SK-N-SH (cell line): ENCODE measurements around the gene KCNMB3. TPM values are rescaled to one million over a fixed set of nuclear protein-coding genes. Genes with fewer than 3 reads are reported as not detected.

Experiments
- CTCF ChIA-PET: fragments of 300-600, 350-600 bp; formaldehyde crosslinking; extraction: SDS; loops from one replicate; lab custom pipeline; 2021; lab: Yijun Ruan, JAX
- POLR2A ChIA-PET: fragments of 350-600 bp; sonication (Branson Sonifier 250); formaldehyde crosslinking; extraction: SDS; loops from one replicate; lab custom pipeline; 2020; ENCODE audit warnings: antibody characterized with exemption, inconsistent platforms; lab: Yijun Ruan, JAX
- DNase-seq: peaks from one replicate; pipeline ENCODE4 v3.0.0; 2012
- H2AFZ ChIP-seq: fragments of 200-600 bp; sonication (generic); 2 replicates; pipeline ENCODE4 v1.8.1; 2016; ENCODE audit warnings: antibody characterized with exemption, mild to moderate bottlenecking, low read depth
- H3F3A ChIP-seq: fragments of 200-600 bp; sonication (generic); replicated peaks from 2 replicates; pipeline ENCODE3; 2016; ENCODE audit warnings: antibody characterized with exemption, mild to moderate bottlenecking; ENCODE audit not compliant: insufficient read depth
- H3K27ac ChIP-seq, 2 experiments: fragments of 200-500 bp in 1 of 2; fragments of 200-600 bp in 1 of 2; sonication (Bioruptor generic) in 1 of 2; sonication (generic), shearing (Covaris generic) in 1 of 2; 2 replicates each; pipeline versions ENCODE4 v1.5.1 to v1.6.1; 2014 to 2016; ENCODE audit warnings: low read depth in 2 of 2, inconsistent platforms in 1 of 2, low read length in 1 of 2, mild to moderate bottlenecking in 1 of 2, mixed read lengths in 1 of 2
- H3K27me3 ChIP-seq: fragments of 200-600 bp; sonication (generic), shearing (Covaris generic); 2 replicates; pipeline ENCODE4 v1.6.1; 2016; ENCODE audit warnings: mixed run types; ENCODE audit not compliant: insufficient read depth
- H3K36me3 ChIP-seq, 2 experiments: fragments of 200-500 bp in 1 of 2; fragments of 200-600 bp in 1 of 2; sonication (Bioruptor generic) in 1 of 2; sonication (generic) in 1 of 2; replicated peaks in 1 of 2; 2 replicates each; pipeline versions ENCODE3 to v1.5.1; 2014 to 2016; ENCODE audit warnings: low read length in 1 of 2, mild to moderate bottlenecking in 1 of 2; ENCODE audit not compliant: insufficient read depth in 2 of 2, control insufficient read depth in 1 of 2
- H3K4me1 ChIP-seq, 2 experiments: fragments of 200-500 bp in 1 of 2; fragments of 200-600 bp in 1 of 2; sonication (Bioruptor generic) in 1 of 2; sonication (generic), shearing (Covaris generic) in 1 of 2; 2 replicates each; pipeline versions ENCODE4 v1.5.1 to v1.6.1; 2014 to 2016; ENCODE audit warnings: low read depth in 1 of 2, low read length in 1 of 2, mixed run types in 1 of 2; ENCODE audit not compliant: insufficient read depth in 2 of 2, control insufficient read depth in 1 of 2
- H3K4me2 ChIP-seq: fragments of 200-600 bp; sonication (generic), shearing (Covaris generic); 2 replicates; pipeline ENCODE4 v1.6.1; 2017; ENCODE audit warnings: mixed run types
- H3K4me3 ChIP-seq, 2 experiments: fragments of 200-500 bp in 1 of 2; fragments of 200-600 bp in 1 of 2; sonication (Bioruptor generic) in 1 of 2; sonication (generic), shearing (Covaris generic) in 1 of 2; 2 replicates each; pipeline versions ENCODE4 v1.5.1 to v1.8.1; 2014 to 2016; ENCODE audit warnings: low read depth in 2 of 2, inconsistent platforms in 1 of 2, low read length in 1 of 2, mild to moderate bottlenecking in 1 of 2, mixed read lengths in 1 of 2, moderate library complexity in 1 of 2
- H3K79me2 ChIP-seq: fragments of 200-600 bp; sonication (generic); 2 replicates; pipeline ENCODE4 v1.8.1; 2017; ENCODE audit warnings: mild to moderate bottlenecking; ENCODE audit not compliant: insufficient read depth
- H3K9ac ChIP-seq: fragments of 200-600 bp; sonication (generic); 2 replicates; pipeline ENCODE4 v1.6.1; 2017; ENCODE audit warnings: mixed run types
- H3K9me2 ChIP-seq: fragments of 200-600 bp; sonication (generic); 2 replicates; pipeline ENCODE4 v1.6.1; 2017; ENCODE audit warnings: mixed run types
- H3K9me3 ChIP-seq: fragments of 200-600 bp; sonication (generic); 2 replicates; pipeline ENCODE4 v1.6.1; 2017; ENCODE audit warnings: mixed run types, mild to moderate bottlenecking, moderate library complexity
- H4K20me1 ChIP-seq: fragments of 200-600 bp; sonication (generic); 2 replicates; pipeline ENCODE4 v1.6.1; 2017; ENCODE audit warnings: mild to moderate bottlenecking, mixed run types; ENCODE audit not compliant: insufficient read depth
- CHD2 ChIP-seq: fragments of 150-350 bp; IDR thresholded peaks from 2 replicates; pipeline ENCODE4 v1.6.1; 2018; ENCODE audit warnings: low read length; ENCODE audit not compliant: partially characterized antibody
- ELF1 ChIP-seq: IDR thresholded peaks from 2 replicates; pipeline ENCODE4 v1.4.0; 2012
- EP300 ChIP-seq, 2 experiments: IDR thresholded peaks; 2 replicates each; pipeline versions ENCODE4 v1.4.0 to v1.6.1; 2012; ENCODE audit warnings: borderline replicate concordance in 1 of 2, low read depth in 1 of 2, low read length in 1 of 2
- FOSL2 ChIP-seq: IDR thresholded peaks from 2 replicates; pipeline ENCODE4 v1.4.0; 2012; ENCODE audit warnings: low read depth, mild to moderate bottlenecking, moderate library complexity, borderline replicate concordance
- FOXJ3 ChIP-seq: sonication (generic); formaldehyde crosslinking; IDR thresholded peaks from 2 replicates; pipeline ENCODE4 v1.5.1; 2020; ENCODE audit warnings: mild to moderate bottlenecking, missing genetic modification reagents
- FOXM1 ChIP-seq: IDR thresholded peaks from 2 replicates; pipeline ENCODE4 v1.4.0; 2012; ENCODE audit warnings: low read depth, mild to moderate bottlenecking
- GATA2 ChIP-seq: sonication (generic); formaldehyde crosslinking; IDR thresholded peaks from 2 replicates; pipeline ENCODE4 v1.5.0; 2020; ENCODE audit warnings: mild to moderate bottlenecking, missing genetic modification reagents
- JUND ChIP-seq: IDR thresholded peaks from 2 replicates; pipeline ENCODE4 v1.4.0; 2012
- MAX ChIP-seq: IDR thresholded peaks from 2 replicates; pipeline ENCODE4 v1.4.0; 2012; ENCODE audit warnings: low read depth
- MXI1 ChIP-seq: IDR thresholded peaks from 2 replicates; pipeline ENCODE4 v1.6.1; 2012; ENCODE audit warnings: mild to moderate bottlenecking, low read depth, low read length, improper control_type of control experiment
- NFIC ChIP-seq: IDR thresholded peaks from 2 replicates; pipeline ENCODE4 v1.4.0; 2012; ENCODE audit warnings: borderline replicate concordance
- NRF1 ChIP-seq: IDR thresholded peaks from 2 replicates; pipeline ENCODE4 v1.6.1; 2012; ENCODE audit warnings: low read depth, mild to moderate bottlenecking, low read length
- PBX3 ChIP-seq: IDR thresholded peaks from 2 replicates; pipeline ENCODE4; 2012
- POLR2AphosphoS5 ChIP-seq: IDR thresholded peaks from 2 replicates; pipeline ENCODE4 v1.6.1; 2012; ENCODE audit warnings: low read depth, low read length
- RAD21 ChIP-seq: IDR thresholded peaks from 2 replicates; pipeline ENCODE4 v1.6.1; 2012; ENCODE audit warnings: mild to moderate bottlenecking, low read length
- SIN3A ChIP-seq: IDR thresholded peaks from 2 replicates; pipeline ENCODE4 v1.6.1; 2012; ENCODE audit warnings: low read depth, mild to moderate bottlenecking, low read length, moderate library complexity, borderline replicate concordance
- SMC3 ChIP-seq: IDR thresholded peaks from 2 replicates; pipeline ENCODE4 v1.6.1; 2012; ENCODE audit warnings: low read depth, low read length, improper control_type of control experiment
- TAF1 ChIP-seq: IDR thresholded peaks from 2 replicates; pipeline ENCODE4 v1.6.1; 2012; ENCODE audit warnings: low read depth, mild to moderate bottlenecking, low read length, moderate library complexity, borderline replicate concordance
- USF1 ChIP-seq: IDR thresholded peaks from 2 replicates; pipeline ENCODE4 v1.4.0; 2012; ENCODE audit warnings: low read depth, borderline replicate concordance
- USF2 ChIP-seq: fragments of 150-350 bp; IDR thresholded peaks from 2 replicates; pipeline ENCODE4 v1.6.1; 2017; ENCODE audit warnings: antibody characterized with exemption, low read length, low read depth, borderline replicate concordance
- WGBS: methylation state at CpG from one replicate; pipeline ENCODE4 v1.1.6; 2017; ENCODE audit warnings: low lambda C conversion rate; 5-methylcytosine and 5-hydroxymethylcytosine counted together
- polyA plus RNA-seq, 3 experiments: library from polyadenylated mRNA; depleted of rRNA; stranded (reverse); fragments of >200 nt; gene quantifications; 2 replicates each; pipeline ENCODE4 v1.2.3, GENCODE V29; 2012
- TF ChIP-seq, protein P1 (sequence below): fragments of 200-600 bp; sonication (generic); IDR thresholded peaks from 2 replicates; pipeline ENCODE4 v1.6.1; 2017; ENCODE audit warnings: antibody characterized with exemption, mild to moderate bottlenecking, moderate library complexity
- TF ChIP-seq, protein P2 (sequence below): fragments of 150-350 bp; IDR thresholded peaks from 2 replicates; pipeline ENCODE4 v1.6.1; 2016; ENCODE audit warnings: mild to moderate bottlenecking, low read depth, low read length

Gene KCNMB3
- polyA plus RNA-seq, 1 of the 3 experiments (the other 2 are of a cell fraction) = 1.1 TPM

DNA sequence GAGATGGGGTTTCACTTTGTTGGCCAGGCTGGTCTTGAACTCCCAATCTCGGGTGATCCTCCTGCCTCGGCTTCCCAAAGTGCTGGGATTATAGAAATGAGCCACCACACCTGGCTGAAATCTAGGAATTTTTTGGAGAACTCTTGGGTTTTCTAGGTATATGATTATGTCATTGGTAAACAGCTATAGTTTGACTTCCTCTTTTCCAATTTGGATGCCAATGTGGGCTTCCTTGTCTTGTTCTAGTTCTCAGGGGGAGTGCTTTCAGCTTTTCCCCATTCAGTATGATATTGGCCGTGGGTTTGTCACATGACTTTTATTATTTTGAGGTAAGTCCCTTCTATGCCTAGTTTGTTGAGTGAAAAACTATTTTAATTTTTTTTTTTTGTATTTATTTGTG is 17.9 kb downstream of the KCNMB3 start (continued):
- TF ChIP-seq PBX3 = no peak
- TF ChIP-seq, protein P1, sequence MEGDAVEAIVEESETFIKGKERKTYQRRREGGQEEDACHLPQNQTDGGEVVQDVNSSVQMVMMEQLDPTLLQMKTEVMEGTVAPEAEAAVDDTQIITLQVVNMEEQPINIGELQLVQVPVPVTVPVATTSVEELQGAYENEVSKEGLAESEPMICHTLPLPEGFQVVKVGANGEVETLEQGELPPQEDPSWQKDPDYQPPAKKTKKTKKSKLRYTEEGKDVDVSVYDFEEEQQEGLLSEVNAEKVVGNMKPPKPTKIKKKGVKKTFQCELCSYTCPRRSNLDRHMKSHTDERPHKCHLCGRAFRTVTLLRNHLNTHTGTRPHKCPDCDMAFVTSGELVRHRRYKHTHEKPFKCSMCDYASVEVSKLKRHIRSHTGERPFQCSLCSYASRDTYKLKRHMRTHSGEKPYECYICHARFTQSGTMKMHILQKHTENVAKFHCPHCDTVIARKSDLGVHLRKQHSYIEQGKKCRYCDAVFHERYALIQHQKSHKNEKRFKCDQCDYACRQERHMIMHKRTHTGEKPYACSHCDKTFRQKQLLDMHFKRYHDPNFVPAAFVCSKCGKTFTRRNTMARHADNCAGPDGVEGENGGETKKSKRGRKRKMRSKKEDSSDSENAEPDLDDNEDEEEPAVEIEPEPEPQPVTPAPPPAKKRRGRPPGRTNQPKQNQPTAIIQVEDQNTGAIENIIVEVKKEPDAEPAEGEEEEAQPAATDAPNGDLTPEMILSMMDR = no peak
- TF ChIP-seq CHD2 = no peak
- TF ChIP-seq NRF1 = no peak
- no peak for TF ChIP-seq GATA2 (CRISPR knock-in tag)
- no peak for TF ChIP-seq TAF1
- no peak for TF ChIP-seq MXI1
- no peak for TF ChIP-seq EP300 (IDR thresholded peaks at IDR 0.05; ENCODE audit: borderline replicate concordance in 1 of 2, low read depth in 1 of 2, low read length in 1 of 2)

- no peak overlapping the region for H3K4me3 ChIP-seq
- no peak overlapping the region for H2AFZ ChIP-seq
- no peaks in the 10 kb centered on the region for H3K79me2 ChIP-seq
- H3K36me3 ChIP-seq = peaks cover 64 to 73% of the 10 kb centered on the region in 2 experiments
- H3F3A ChIP-seq = no peaks in the 10 kb centered on the region
- H3K27me3 ChIP-seq = no peaks in the 10 kb centered on the region
- 98% methylated on average over 5 of the region's 5 CpGs for WGBS
- no peak for DNase-seq
- no peak overlapping the region for H3K4me2 ChIP-seq
- H4K20me1 ChIP-seq = no peaks in the 10 kb centered on the region
- no peaks in the 10 kb centered on the region for H3K9me3 ChIP-seq
- no peak overlapping the region for H3K9ac ChIP-seq
- ChIA-PET POLR2A (no interaction called here), CTCF (no interaction called here)
- H3K4me1 ChIP-seq = no peaks in the 10 kb centered on the region
- no peaks in the 10 kb centered on the region for H3K9me2 ChIP-seq
- TF ChIP-seq NRF1 = no peak
- H3K27ac ChIP-seq = no peak overlapping the region
Measured at GRCh38 chr3:179229177-179229576, 21.7 kb downstream of the KCNMB3 start.

- 95% methylated on average over 3 of the region's 3 CpGs for WGBS
- H3K27me3 ChIP-seq = no peaks in the 10 kb centered on the region
- H3K79me2 ChIP-seq = no peaks in the 10 kb centered on the region
- no peak overlapping the region for H3K4me2 ChIP-seq
- no peaks in the 10 kb centered on the region for H3K9me2 ChIP-seq
- peaks cover 68 to 69% of the 10 kb centered on the region in 2 experiments for H3K36me3 ChIP-seq
- no peak overlapping the region for H3K27ac ChIP-seq
- no peaks in the 10 kb centered on the region; a peak in 1 of 4 replicates for H3K4me1 ChIP-seq
- ChIA-PET POLR2A (no interaction called here), CTCF (no interaction called here)
- H2AFZ ChIP-seq = no peak overlapping the region
- DNase-seq = no peak
- H3K4me3 ChIP-seq = no peak overlapping the region
- H3K9ac ChIP-seq = no peak overlapping the region
- H3F3A ChIP-seq = no peaks in the 10 kb centered on the region
- H4K20me1 ChIP-seq = no peaks in the 10 kb centered on the region
- H3K9me3 ChIP-seq = no peaks in the 10 kb centered on the region
- TF ChIP-seq FOXJ3 (CRISPR knock-in tag) (no peak), FOXM1 (no peak), FOSL2 (no peak), TAF1 (no peak), SIN3A (no peak), MAX (no peak), GATA2 (CRISPR knock-in tag) (no peak), POLR2AphosphoS5 (no peak), USF1 (no peak), NFIC (no peak), MXI1 (no peak), RAD21 (no peak), USF2 (no peak), SMC3 (no peak), NRF1 (no peak), ELF1 (no peak), JUND (no peak)
- TF ChIP-seq, protein P2, sequence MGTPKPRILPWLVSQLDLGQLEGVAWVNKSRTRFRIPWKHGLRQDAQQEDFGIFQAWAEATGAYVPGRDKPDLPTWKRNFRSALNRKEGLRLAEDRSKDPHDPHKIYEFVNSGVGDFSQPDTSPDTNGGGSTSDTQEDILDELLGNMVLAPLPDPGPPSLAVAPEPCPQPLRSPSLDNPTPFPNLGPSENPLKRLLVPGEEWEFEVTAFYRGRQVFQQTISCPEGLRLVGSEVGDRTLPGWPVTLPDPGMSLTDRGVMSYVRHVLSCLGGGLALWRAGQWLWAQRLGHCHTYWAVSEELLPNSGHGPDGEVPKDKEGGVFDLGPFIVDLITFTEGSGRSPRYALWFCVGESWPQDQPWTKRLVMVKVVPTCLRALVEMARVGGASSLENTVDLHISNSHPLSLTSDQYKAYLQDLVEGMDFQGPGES = no peak
Measured at GRCh38 chr3:179227349-179227748, 23.6 kb downstream of the KCNMB3 start.
